ENCODE data around the gene GBP3. TPM values are rescaled to one million over a fixed set of nuclear protein-coding genes. Genes with fewer than 3 reads are reported as not detected.
"Not testable (repeated sequence)": the region's sequence is repeated elsewhere in the genome, so short reads cannot be mapped to it uniquely, and the experiment has no call there.

Gene GBP3
- total RNA-seq, 4 donors from 2014 or later, result 8.6 to 26.5 (median 20.7) TPM

- H3K27ac ChIP-seq, result no peak overlapping the region
- 88 to 90% methylated on average over 3 to 4 of the region's 4 CpGs for WGBS, 2 donors (ENCODE audit: low coverage in 1 of 2)
- H3K36me3 ChIP-seq, result peaks cover 0 to 76% of the 10 kb centered on the region in 2 donors
- TF ChIP-seq EP300 (IDR thresholded peaks at IDR 0.05) (no peak), POLR2A (IDR thresholded peaks at IDR 0.05) (no peak), POLR2AphosphoS5 (IDR thresholded peaks at IDR 0.05) (no peak)
- TF ChIP-seq, protein P1, sequence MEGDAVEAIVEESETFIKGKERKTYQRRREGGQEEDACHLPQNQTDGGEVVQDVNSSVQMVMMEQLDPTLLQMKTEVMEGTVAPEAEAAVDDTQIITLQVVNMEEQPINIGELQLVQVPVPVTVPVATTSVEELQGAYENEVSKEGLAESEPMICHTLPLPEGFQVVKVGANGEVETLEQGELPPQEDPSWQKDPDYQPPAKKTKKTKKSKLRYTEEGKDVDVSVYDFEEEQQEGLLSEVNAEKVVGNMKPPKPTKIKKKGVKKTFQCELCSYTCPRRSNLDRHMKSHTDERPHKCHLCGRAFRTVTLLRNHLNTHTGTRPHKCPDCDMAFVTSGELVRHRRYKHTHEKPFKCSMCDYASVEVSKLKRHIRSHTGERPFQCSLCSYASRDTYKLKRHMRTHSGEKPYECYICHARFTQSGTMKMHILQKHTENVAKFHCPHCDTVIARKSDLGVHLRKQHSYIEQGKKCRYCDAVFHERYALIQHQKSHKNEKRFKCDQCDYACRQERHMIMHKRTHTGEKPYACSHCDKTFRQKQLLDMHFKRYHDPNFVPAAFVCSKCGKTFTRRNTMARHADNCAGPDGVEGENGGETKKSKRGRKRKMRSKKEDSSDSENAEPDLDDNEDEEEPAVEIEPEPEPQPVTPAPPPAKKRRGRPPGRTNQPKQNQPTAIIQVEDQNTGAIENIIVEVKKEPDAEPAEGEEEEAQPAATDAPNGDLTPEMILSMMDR (IDR thresholded peaks at IDR 0.05), result no peak
- peaks cover 0 to 12% (median 0%) of the 10 kb centered on the region in 3 donors for H3K4me1 ChIP-seq
- H3K27me3 ChIP-seq, result no peaks in the 10 kb centered on the region
- no peak for ATAC-seq
- H3K4me3 ChIP-seq, result no peak overlapping the region
- no peaks in the 10 kb centered on the region for H3K9me3 ChIP-seq
Measured at GRCh38 chr1:89008511-89008910, 14.2 kb downstream of the GBP3 start.

GRCh38 chr1:89005286-89006151 is 17.1 kb downstream of the GBP3 start:
- Histone ChIP-seq H3K4me1 (peaks cover 0 to 21% (median 0%) of the 10 kb centered on the region in 3 donors), H3K4me3 (no peak overlapping the region), H3K36me3 (peaks cover 0 to 47% of the 10 kb centered on the region in 2 donors), H3K9me3 (no peaks in the 10 kb centered on the region), H3K27ac (peak overlapping the region in 2 of 4 donors; percentile 31 to 63), H3K27me3 (no peaks in the 10 kb centered on the region)
- TF ChIP-seq POLR2AphosphoS5 (IDR thresholded peaks at IDR 0.05), result peak; percentile 72
- TF ChIP-seq EP300 (IDR thresholded peaks at IDR 0.05), result no peak
- ATAC-seq, result no peak
- WGBS, 2 donors (ENCODE audit: low coverage in 1 of 2), result 20 to 77% methylated on average over 1 to 7 of the region's 9 CpGs

- peaks cover 0 to 15% of the 10 kb centered on the region in 2 donors for H3K36me3 ChIP-seq
- H3K27ac ChIP-seq, ATAC-seq, H3K27me3 ChIP-seq, H3K4me3 ChIP-seq, H3K9me3 ChIP-seq: not testable (repeated sequence)
- peaks cover 0 to 21% (median 0%) of the 10 kb centered on the region in 3 donors for H3K4me1 ChIP-seq
Measured at GRCh38 chr1:89002176-89002575, 20.5 kb downstream of the GBP3 start.

DNA sequence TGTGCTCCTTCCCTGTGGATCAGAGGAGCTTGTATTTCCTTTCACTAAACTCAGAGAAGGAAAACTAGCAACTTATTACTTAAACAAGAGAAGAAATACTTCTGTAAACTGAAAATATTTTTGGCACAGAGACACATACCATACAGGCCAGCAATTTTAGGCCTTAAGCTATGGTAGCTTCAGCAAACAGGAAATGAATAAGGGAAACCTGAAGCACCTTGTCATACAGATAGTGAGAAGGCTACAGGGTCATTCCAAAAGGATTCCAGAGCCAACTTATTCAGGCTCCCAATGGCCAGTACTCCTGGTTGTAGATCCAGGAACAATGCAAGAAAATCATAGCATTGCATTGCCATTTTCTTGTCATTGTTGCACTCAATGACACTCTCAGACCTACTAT is 21.2 kb downstream of the GBP3 start:
- Histone ChIP-seq H3K9me3 (no peaks in the 10 kb centered on the region), H3K4me3 (no peak overlapping the region), H3K27me3 (no peaks in the 10 kb centered on the region), H3K27ac (peak overlapping the region in 2 of 4 donors; percentile 27 to 31), H3K4me1 (peaks cover 0 to 21% (median 0%) of the 10 kb centered on the region in 3 donors), H3K36me3 (peaks cover 0 to 12% of the 10 kb centered on the region in 2 donors)
- ATAC-seq, result no peak
- TF ChIP-seq POLR2A (IDR thresholded peaks at IDR 0.05) (no peak), EP300 (IDR thresholded peaks at IDR 0.05) (no peak), POLR2AphosphoS5 (IDR thresholded peaks at IDR 0.05) (no peak)
- TF ChIP-seq, protein P1 (IDR thresholded peaks at IDR 0.05), result no peak

DNA sequence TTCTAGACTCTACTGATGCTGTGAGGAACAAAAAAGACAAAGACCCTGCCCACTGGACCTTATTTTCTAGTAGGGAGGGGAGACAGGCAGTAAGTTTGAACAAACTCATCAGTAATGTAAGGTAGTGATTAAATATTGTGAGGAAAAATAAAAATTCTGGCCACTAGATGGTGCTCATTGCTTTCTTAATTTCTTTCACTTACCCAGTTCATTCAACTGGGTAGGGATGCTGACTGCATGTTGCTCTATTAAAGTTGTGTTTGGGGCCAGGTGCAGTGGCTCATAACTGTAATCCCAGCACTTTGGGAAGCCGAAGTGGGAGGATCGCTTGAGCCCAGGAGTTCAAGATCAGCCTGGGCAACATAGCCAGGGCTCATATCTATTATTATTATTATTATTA is 23.9 kb downstream of the GBP3 start:
- H3K9me3 ChIP-seq, result no peaks in the 10 kb centered on the region
- 0 to 6% methylated on average over 2 of the region's 2 CpGs for WGBS, 2 donors (ENCODE audit: low coverage in 1 of 2)
- peak; percentile 79 for ATAC-seq
- H3K27me3 ChIP-seq, result no peaks in the 10 kb centered on the region
- no peaks in the 10 kb centered on the region for H3K36me3 ChIP-seq
- TF ChIP-seq POLR2AphosphoS5 (IDR thresholded peaks at IDR 0.05), result no peak
- TF ChIP-seq, protein P1 (IDR thresholded peaks at IDR 0.05), result peak; percentile 44 to 80 (median 70)
- no peak for TF ChIP-seq POLR2A (IDR thresholded peaks at IDR 0.05)
- no peak for TF ChIP-seq EP300 (IDR thresholded peaks at IDR 0.05)
- peaks cover 0 to 10% (median 0%) of the 10 kb centered on the region in 3 donors for H3K4me1 ChIP-seq
- H3K4me3 ChIP-seq, result no peak overlapping the region
- no peak overlapping the region for H3K27ac ChIP-seq

DNA sequence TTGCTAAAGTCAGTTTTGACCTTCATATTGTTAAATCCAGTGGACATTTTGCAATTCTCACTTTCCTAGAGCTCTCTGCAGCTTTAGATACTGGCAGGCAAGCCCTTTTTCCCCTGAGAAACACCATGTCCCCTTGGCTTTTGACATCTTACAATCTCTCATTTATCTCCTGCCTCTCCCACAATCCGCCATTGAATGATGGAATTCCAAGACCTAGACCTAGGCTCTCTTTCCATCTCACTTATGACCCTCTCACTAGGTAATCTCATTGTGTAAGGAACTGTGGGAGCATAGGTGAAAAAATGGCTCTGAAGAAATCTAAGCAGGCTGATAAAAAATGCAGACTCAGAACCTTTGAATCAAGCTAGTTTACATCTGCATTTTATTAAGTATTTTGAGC is 32.2 kb downstream of the GBP3 start:
- Histone ChIP-seq H3K27ac (no peak overlapping the region), H3K4me3 (no peak overlapping the region), H3K36me3 (peaks cover 0 to 21% of the 10 kb centered on the region in 2 donors), H3K27me3 (no peaks in the 10 kb centered on the region), H3K4me1 (peaks cover 0 to 50% (median 7%) of the 10 kb centered on the region in 3 donors), H3K9me3 (no peaks in the 10 kb centered on the region)
- TF ChIP-seq POLR2AphosphoS5 (IDR thresholded peaks at IDR 0.05) (no peak), EP300 (IDR thresholded peaks at IDR 0.05) (no peak), POLR2A (IDR thresholded peaks at IDR 0.05) (no peak)
- TF ChIP-seq, protein P1 (IDR thresholded peaks at IDR 0.05), result no peak
- 86% methylated on average over 1 of the region's 1 CpG; no CpG with 5 or more reads in 1 of the 2 donors for WGBS, 2 donors (ENCODE audit: low coverage in 1 of 2)
- ATAC-seq, result no peak
